ENCODE measurements around the gene CD55. TPM values are rescaled to one million over a fixed set of nuclear protein-coding genes. Genes with fewer than 3 reads are reported as not detected.

CD55 gene
- total RNA-seq, 1 donor from 2014 or later = 2.9 TPM

- DNase-seq (ENCODE audit: low spot score in 2 of 2) (no peak), FAIRE-seq (no peak)
Observed at GRCh38 chr1:207355513-207356295, 34.2 kb downstream of the CD55 start.

GRCh38 chr1:207361029-207361428 lies 39.6 kb downstream of the CD55 start:
- no peak for DNase-seq (ENCODE audit: low spot score in 2 of 2)
- FAIRE-seq = no peak

GRCh38 chr1:207361889-207362288 lies 40.4 kb downstream of the CD55 start:
- DNase-seq (ENCODE audit: low spot score in 2 of 2) = no peak
- FAIRE-seq = no peak

GRCh38 chr1:207362962-207363860 lies 41.7 kb downstream of the CD55 start:
- FAIRE-seq (no peak), DNase-seq (ENCODE audit: low spot score in 2 of 2) (no peak)

GRCh38 chr1:207363871-207364270 lies 42.4 kb downstream of the CD55 start:
- FAIRE-seq = no peak
- DNase-seq (ENCODE audit: low spot score in 2 of 2) = no peak

- FAIRE-seq (no peak), DNase-seq (ENCODE audit: low spot score in 2 of 2) (no peak)
Observed at GRCh38 chr1:207364614-207365013, 43.1 kb downstream of the CD55 start.

GRCh38 chr1:207365063-207365462 lies 43.6 kb downstream of the CD55 start:
- no peak for DNase-seq (ENCODE audit: low spot score in 2 of 2)

GRCh38 chr1:207366022-207366421 lies 44.5 kb downstream of the CD55 start:
- no peak for FAIRE-seq
- DNase-seq (ENCODE audit: low spot score in 2 of 2) = no peak

More at GRCh38 chr1:207365063-207365462, 43.6 kb downstream of the CD55 start:
- no peak for FAIRE-seq

GRCh38 chr1:207388721-207389120 lies 67.2 kb downstream of the CD55 start:
- no peak for DNase-seq (ENCODE audit: low spot score in 2 of 2)
- FAIRE-seq = no peak

GRCh38 chr1:207389728-207390464 lies 68.4 kb downstream of the CD55 start:
- FAIRE-seq = no peak
- no peak for DNase-seq (ENCODE audit: low spot score in 2 of 2)

GRCh38 chr1:207393610-207394009 lies 72.1 kb downstream of the CD55 start:
- no peak for FAIRE-seq

GRCh38 chr1:207396168-207396746 lies 74.8 kb downstream of the CD55 start:
- DNase-seq (ENCODE audit: low spot score in 2 of 2) = no peak
- no peak for FAIRE-seq

More at GRCh38 chr1:207393610-207394009, 72.1 kb downstream of the CD55 start:
- no peak for DNase-seq (ENCODE audit: low spot score in 2 of 2)

GRCh38 chr1:207397525-207397926 lies 76.0 kb downstream of the CD55 start:
- DNase-seq (ENCODE audit: low spot score in 2 of 2) (no peak), FAIRE-seq (no peak)

- no peak for FAIRE-seq
- DNase-seq (ENCODE audit: low spot score in 2 of 2) = no peak
Observed at GRCh38 chr1:207398986-207399385, 77.5 kb downstream of the CD55 start.

GRCh38 chr1:207401578-207401977 lies 80.1 kb downstream of the CD55 start:
- no peak for DNase-seq (ENCODE audit: low spot score in 2 of 2)
- FAIRE-seq = no peak

- DNase-seq (ENCODE audit: low spot score in 2 of 2) (no peak), FAIRE-seq (peak; percentile 93)
Observed at GRCh38 chr1:207402744-207403143, 81.3 kb downstream of the CD55 start.

GRCh38 chr1:207404849-207405525 lies 83.5 kb downstream of the CD55 start:
- FAIRE-seq (peak; percentile 98), DNase-seq (ENCODE audit: low spot score in 2 of 2) (peak; percentile 54 to 59)

GRCh38 chr1:207405814-207406213 lies 84.3 kb downstream of the CD55 start:
- DNase-seq (ENCODE audit: low spot score in 2 of 2) = no peak
- FAIRE-seq = no peak

GRCh38 chr1:207407655-207408260 lies 86.3 kb downstream of the CD55 start:
- FAIRE-seq (no peak), DNase-seq (ENCODE audit: low spot score in 2 of 2) (no peak)
